Measurements from ENCODE around the gene C1QA. TPM values are rescaled to one million over a fixed set of nuclear protein-coding genes. Genes with fewer than 3 reads are reported as not detected.
A peak's percentile ranks its signal among the peaks of the same experiment; 100 is the strongest.

Gene C1QA
- total and polyA plus RNA-seq, 9 donors = 28.1 to 55.0 (median 35.2) TPM

DNA sequence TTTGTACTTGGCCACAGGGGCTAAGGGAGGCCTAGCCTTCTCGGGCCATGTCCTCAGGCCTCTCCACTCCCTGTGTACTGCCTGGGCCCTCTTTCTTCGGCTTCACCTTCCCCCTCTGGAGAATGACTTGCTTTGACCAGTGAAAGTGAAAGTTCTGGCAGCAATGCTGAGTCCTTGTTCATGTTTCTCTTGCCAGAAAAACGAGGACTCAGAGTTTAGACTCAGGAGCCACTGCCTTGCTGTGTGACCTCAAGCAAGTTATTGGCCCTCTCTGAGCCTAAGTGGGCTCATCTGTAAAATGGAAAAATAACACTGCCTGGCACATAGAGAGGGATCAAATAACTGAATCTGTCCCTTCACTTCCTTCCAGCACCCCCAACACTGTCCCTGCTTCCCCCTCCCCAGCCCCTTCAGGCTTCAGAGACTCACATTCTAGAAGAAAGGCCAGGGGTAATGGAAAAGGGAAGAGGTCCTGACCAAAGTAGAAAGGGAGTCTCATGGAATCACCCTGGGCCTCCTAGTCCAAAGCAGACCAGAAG is 1.5 kb downstream of the C1QA start:
- peaks cover 5% of the 10 kb centered on the region for H3K27me3 ChIP-seq (ENCODE audit: control insufficient read depth, insufficient read depth, low read length)

DNA sequence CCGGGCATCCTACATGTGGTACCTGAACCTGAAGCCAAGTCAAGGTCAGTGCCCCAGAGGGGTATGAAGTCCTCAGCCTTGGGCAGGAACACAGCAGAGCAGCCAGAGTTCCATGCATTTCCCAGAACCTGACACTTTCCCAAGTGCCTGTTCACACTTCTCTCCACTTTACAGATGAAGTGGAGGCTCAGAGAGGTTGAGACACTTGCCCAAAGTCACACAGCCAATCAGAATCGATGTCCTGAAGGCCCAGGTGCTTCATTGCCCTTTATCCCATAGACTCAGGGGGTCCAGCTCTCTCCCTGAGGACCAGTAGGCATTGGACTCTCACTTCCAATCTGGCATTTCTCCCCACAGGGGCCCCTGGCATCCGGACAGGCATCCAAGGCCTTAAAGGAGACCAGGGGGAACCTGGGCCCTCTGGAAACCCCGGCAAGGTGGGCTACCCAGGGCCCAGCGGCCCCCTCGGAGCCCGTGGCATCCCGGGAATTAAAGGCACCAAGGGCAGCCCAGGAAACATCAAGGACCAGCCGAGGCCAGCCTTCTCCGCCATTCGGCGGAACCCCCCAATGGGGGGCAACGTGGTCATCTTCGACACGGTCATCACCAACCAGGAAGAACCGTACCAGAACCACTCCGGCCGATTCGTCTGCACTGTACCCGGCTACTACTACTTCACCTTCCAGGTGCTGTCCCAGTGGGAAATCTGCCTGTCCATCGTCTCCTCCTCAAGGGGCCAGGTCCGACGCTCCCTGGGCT is 2.2 kb downstream of the C1QA start:
- peaks cover 4% of the 10 kb centered on the region for H3K9me3 ChIP-seq (replicated peaks; ENCODE audit: control insufficient read depth, low read depth, low read length)
- no peaks in the 10 kb centered on the region for H3K36me3 ChIP-seq (ENCODE audit: control insufficient read depth, insufficient read depth, low read length)
- H3K4me3 ChIP-seq (ENCODE audit: low read length) = no peak overlapping the region
- peaks cover 7% of the 10 kb centered on the region for H3K27me3 ChIP-seq (ENCODE audit: control insufficient read depth, insufficient read depth, low read length)
- H3K4me1 ChIP-seq (ENCODE audit: control insufficient read depth, insufficient read depth, low read length) = peaks cover 22% of the 10 kb centered on the region
- H3K27ac ChIP-seq (ENCODE audit: low read length) = no peak overlapping the region
- 70% methylated on average over 20 of the region's 23 CpGs for WGBS (ENCODE audit: insufficient coverage)
- no peak for DNase-seq

More for the DNA sequence above, 1.5 kb downstream of the C1QA start:
- 75% methylated on average over 2 of the region's 3 CpGs for WGBS (ENCODE audit: insufficient coverage)
- Histone ChIP-seq H3K4me3 (ENCODE audit: low read length) (no peak overlapping the region), H3K9me3 (replicated peaks; ENCODE audit: control insufficient read depth, low read depth, low read length) (peaks cover 4% of the 10 kb centered on the region), H3K36me3 (ENCODE audit: control insufficient read depth, insufficient read depth, low read length) (no peaks in the 10 kb centered on the region), H3K4me1 (ENCODE audit: control insufficient read depth, insufficient read depth, low read length) (peaks cover 22% of the 10 kb centered on the region), H3K27ac (ENCODE audit: low read length) (no peak overlapping the region)
- DNase-seq = no peak

DNA sequence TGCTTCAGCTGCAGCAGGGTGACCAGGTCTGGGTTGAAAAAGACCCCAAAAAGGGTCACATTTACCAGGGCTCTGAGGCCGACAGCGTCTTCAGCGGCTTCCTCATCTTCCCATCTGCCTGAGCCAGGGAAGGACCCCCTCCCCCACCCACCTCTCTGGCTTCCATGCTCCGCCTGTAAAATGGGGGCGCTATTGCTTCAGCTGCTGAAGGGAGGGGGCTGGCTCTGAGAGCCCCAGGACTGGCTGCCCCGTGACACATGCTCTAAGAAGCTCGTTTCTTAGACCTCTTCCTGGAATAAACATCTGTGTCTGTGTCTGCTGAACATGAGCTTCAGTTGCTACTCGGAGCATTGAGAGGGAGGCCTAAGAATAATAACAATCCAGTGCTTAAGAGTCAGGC is 2.9 kb downstream of the C1QA start:
- Histone ChIP-seq H3K27me3 (ENCODE audit: control insufficient read depth, insufficient read depth, low read length) (peaks cover 7% of the 10 kb centered on the region), H3K36me3 (ENCODE audit: control insufficient read depth, insufficient read depth, low read length) (no peaks in the 10 kb centered on the region), H3K4me1 (ENCODE audit: control insufficient read depth, insufficient read depth, low read length) (peaks cover 22% of the 10 kb centered on the region), H3K4me3 (ENCODE audit: low read length) (no peak overlapping the region), H3K27ac (ENCODE audit: low read length) (no peak overlapping the region), H3K9me3 (replicated peaks; ENCODE audit: control insufficient read depth, low read depth, low read length) (peaks cover 4% of the 10 kb centered on the region)
- peak; percentile 65 for DNase-seq
- 3% methylated on average over 3 of the region's 8 CpGs for WGBS (ENCODE audit: insufficient coverage)

DNA sequence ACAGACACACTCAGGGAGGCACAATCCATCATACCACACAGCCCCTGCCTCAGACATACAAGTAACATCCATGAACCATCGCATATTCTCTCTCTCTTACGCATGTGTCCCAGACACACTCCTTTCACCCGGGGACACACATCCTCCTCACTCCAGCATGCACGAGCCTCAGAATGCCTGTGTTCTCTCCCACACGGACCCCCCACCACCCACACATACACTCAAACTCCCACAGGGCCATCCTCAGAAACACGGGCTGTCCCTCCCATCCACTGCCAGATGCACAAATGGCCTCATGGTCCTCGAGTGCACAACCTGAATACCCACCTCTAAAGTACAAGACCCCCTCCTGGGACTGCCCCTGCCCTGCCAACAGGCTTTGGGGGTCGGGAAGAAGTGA is 4.8 kb downstream of the C1QA start:
- Histone ChIP-seq H3K4me1 (ENCODE audit: control insufficient read depth, insufficient read depth, low read length) (peaks cover 14% of the 10 kb centered on the region), H3K27ac (ENCODE audit: low read length) (no peak overlapping the region), H3K27me3 (ENCODE audit: control insufficient read depth, insufficient read depth, low read length) (peaks cover 7% of the 10 kb centered on the region), H3K9me3 (replicated peaks; ENCODE audit: control insufficient read depth, low read depth, low read length) (no peaks in the 10 kb centered on the region), H3K4me3 (ENCODE audit: low read length) (no peak overlapping the region), H3K36me3 (ENCODE audit: control insufficient read depth, insufficient read depth, low read length) (no peaks in the 10 kb centered on the region)
- WGBS (ENCODE audit: insufficient coverage) = 57% methylated on average over 5 of the region's 8 CpGs
- no peak for DNase-seq

DNA sequence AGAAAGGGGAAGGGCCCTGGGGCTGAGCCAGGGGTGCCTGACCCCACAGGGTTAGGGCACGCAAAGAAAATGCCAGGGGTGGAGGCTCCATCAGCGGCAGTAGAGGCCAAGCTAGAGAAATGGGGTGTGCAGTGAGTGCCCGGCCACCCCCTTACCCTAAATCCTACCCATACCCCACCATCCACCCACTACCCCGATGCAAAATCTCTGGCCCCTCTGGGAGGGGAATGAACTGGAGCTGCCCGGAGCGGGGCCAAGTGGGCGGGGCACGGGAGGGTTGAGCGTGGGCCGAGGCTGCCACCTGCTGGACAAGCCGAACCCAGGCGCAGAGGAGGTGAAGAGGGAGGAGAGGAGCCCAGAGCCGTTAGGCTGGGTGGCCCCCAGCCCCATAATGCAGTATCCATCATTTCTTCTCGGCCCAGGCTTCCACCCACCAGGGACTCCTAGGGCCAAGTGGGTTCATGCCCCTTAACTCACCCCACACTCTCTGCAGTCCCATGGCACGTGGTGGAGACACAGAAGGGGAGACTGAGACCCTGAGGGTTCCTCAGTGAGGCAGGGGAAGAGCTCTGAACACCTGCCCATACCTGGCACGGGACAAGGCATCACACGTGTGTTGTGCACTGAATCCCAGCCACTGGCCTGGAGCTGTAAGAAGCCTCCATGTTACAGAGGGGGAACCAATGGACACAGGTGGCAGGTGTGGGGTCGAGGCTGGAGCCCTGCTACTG is 5.6 kb downstream of the C1QA start:
- peak; percentile 82 for DNase-seq
- Histone ChIP-seq H3K27ac (ENCODE audit: low read length) (no peak overlapping the region), H3K4me3 (ENCODE audit: low read length) (no peak overlapping the region), H3K36me3 (ENCODE audit: control insufficient read depth, insufficient read depth, low read length) (no peaks in the 10 kb centered on the region), H3K9me3 (replicated peaks; ENCODE audit: control insufficient read depth, low read depth, low read length) (no peaks in the 10 kb centered on the region), H3K4me1 (ENCODE audit: control insufficient read depth, insufficient read depth, low read length) (peaks cover 9% of the 10 kb centered on the region), H3K27me3 (ENCODE audit: control insufficient read depth, insufficient read depth, low read length) (peaks cover 7% of the 10 kb centered on the region)
- 7% methylated on average over 9 of the region's 18 CpGs for WGBS (ENCODE audit: insufficient coverage)

DNA sequence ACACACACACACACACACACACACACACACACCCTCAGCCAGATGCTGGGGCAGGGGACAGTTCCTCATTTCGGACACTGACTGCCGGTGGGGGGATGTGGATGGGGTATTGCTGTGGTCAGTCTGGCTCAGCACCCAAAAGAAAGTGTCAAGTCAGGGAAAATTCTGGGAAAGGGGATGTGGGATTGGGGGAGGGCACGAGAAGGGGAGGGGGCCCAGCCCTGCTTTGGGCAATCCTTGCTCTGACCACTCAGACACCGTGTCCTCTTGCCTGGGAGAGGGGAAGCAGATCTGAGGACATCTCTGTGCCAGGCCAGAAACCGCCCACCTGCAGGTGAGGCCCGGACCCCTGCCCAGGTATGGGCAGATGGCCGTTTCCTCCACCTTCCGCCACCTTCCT is 7.0 kb downstream of the C1QA start, which contains the start of gene C1QC:
C1QC (plus strand) TSS at position 253 of the 400 bp plus-strand sequence. CDS start 391 bp downstream, outside the sequence.
- Histone ChIP-seq H3K4me3 (ENCODE audit: low read length) (peak within 1 kb of the TSS; percentile 15), H3K4me1 (ENCODE audit: control insufficient read depth, insufficient read depth, low read length) (peaks cover 9% of the 10 kb centered on the region), H3K27ac (ENCODE audit: low read length) (no peak within 1 kb of the TSS), H3K27me3 (ENCODE audit: control insufficient read depth, insufficient read depth, low read length) (peaks cover 7% of the 10 kb centered on the region), H3K9me3 (replicated peaks; ENCODE audit: control insufficient read depth, low read depth, low read length) (no peaks in the 10 kb centered on the region), H3K36me3 (ENCODE audit: control insufficient read depth, insufficient read depth, low read length) (no peaks in the 10 kb centered on the region)
- DNase-seq = peak; percentile 71
- 65% methylated on average over 6 of the region's 8 CpGs for WGBS (ENCODE audit: insufficient coverage)

DNA sequence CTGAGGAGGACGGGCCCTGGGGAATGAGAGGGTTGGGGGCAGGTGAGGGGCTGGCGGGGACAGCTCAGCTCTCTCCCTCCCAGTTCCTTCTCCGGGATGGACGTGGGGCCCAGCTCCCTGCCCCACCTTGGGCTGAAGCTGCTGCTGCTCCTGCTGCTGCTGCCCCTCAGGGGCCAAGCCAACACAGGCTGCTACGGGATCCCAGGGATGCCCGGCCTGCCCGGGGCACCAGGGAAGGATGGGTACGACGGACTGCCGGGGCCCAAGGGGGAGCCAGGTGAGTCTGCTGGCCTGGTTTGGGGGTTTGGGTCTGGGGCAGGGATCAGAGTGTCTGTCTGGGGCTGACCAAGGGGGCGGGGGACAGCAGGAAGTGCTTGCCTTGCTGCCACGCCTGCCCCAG is 7.5 kb downstream of the C1QA start:
- Histone ChIP-seq H3K27me3 (ENCODE audit: control insufficient read depth, insufficient read depth, low read length) (peaks cover 4% of the 10 kb centered on the region), H3K4me3 (ENCODE audit: low read length) (peak overlapping the region; percentile 15), H3K27ac (ENCODE audit: low read length) (no peak overlapping the region), H3K9me3 (replicated peaks; ENCODE audit: control insufficient read depth, low read depth, low read length) (no peaks in the 10 kb centered on the region), H3K4me1 (ENCODE audit: control insufficient read depth, insufficient read depth, low read length) (peaks cover 9% of the 10 kb centered on the region), H3K36me3 (ENCODE audit: control insufficient read depth, insufficient read depth, low read length) (no peaks in the 10 kb centered on the region)
- DNase-seq = no peak
- WGBS (ENCODE audit: insufficient coverage) = 65% methylated on average over 8 of the region's 12 CpGs

DNA sequence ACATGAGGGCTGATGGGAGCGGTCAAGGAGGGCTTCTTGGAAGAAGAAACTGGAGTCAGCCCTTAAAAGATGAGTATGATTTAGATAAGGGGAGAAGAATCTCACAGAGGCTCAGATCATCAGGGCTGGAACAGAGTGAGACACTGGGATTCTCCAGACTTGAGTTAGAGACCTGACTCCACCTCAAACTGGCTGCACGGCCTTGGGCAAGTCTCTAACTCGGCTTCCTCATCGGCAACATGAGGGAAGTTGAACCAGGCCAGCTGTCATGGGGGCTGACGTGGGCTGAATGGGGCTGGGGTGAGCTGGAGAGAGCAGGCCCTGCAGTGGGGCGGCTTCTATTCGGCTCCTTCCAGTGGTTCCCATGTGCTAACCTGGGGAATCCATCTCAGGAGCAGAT is 9.5 kb downstream of the C1QA start:
- no peak overlapping the region for H3K27ac ChIP-seq (ENCODE audit: low read length)
- peaks cover 4% of the 10 kb centered on the region for H3K27me3 ChIP-seq (ENCODE audit: control insufficient read depth, insufficient read depth, low read length)
- 58% methylated on average over 4 of the region's 7 CpGs for WGBS (ENCODE audit: insufficient coverage)
- DNase-seq = no peak
- H3K4me3 ChIP-seq (ENCODE audit: low read length) = no peak overlapping the region
- peaks cover 5% of the 10 kb centered on the region for H3K4me1 ChIP-seq (ENCODE audit: control insufficient read depth, insufficient read depth, low read length)
- H3K36me3 ChIP-seq (ENCODE audit: control insufficient read depth, insufficient read depth, low read length) = no peaks in the 10 kb centered on the region
- H3K9me3 ChIP-seq (replicated peaks; ENCODE audit: control insufficient read depth, low read depth, low read length) = no peaks in the 10 kb centered on the region

DNA sequence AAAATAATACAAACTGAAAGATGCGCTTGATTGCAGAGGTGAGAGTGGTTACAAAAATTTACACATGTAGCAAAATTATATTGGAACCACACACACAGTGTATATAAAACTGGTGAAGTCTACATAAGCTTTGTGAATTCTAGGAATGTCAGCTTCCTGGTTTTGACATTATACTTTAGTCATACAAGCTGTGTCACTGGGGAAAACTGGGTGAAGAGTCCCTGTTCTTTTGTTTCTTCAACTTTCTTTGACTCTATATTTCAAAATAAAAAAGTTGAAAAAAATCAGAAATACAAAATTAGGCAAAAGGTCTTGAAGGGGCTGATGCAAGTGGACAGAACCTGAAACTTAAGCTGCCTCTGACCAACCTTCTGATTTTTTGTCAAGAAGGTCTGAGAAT is 10.0 kb downstream of the C1QA start:
- Histone ChIP-seq H3K9me3 (replicated peaks; ENCODE audit: control insufficient read depth, low read depth, low read length) (no peaks in the 10 kb centered on the region), H3K4me1 (ENCODE audit: control insufficient read depth, insufficient read depth, low read length) (peaks cover 5% of the 10 kb centered on the region), H3K27ac (ENCODE audit: low read length) (no peak overlapping the region), H3K27me3 (ENCODE audit: control insufficient read depth, insufficient read depth, low read length) (peaks cover 4% of the 10 kb centered on the region), H3K4me3 (ENCODE audit: low read length) (no peak overlapping the region), H3K36me3 (ENCODE audit: control insufficient read depth, insufficient read depth, low read length) (no peaks in the 10 kb centered on the region)
- WGBS (ENCODE audit: insufficient coverage) = no CpG with 5 or more reads among the region's 1 CpG
- no peak for DNase-seq

DNA sequence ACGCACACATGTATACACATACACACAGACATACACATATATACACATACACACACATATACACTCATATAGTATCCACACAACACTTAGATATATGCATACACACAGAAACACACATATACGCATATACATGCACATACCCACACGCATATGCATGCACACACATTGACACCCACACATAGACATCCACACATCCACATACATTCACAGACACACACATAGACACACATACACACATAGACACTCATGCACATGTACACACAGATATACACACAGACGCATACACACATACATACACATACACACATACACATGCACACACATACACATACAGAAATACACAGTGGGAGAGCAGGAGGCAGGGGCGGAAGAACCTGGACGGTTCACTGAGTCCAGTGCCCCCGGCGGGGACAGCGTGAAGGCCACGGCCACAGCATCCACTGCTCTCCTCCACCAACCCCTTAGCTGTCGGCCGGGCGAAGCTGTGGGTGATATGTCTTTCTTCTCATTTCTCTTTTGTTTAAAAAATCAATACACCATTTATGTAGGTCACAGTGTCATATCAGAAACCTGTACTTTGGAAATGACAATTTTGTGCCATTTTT is 13.8 kb downstream of the C1QA start:
- Histone ChIP-seq H3K4me1 (ENCODE audit: control insufficient read depth, insufficient read depth, low read length) (no peaks in the 10 kb centered on the region), H3K36me3 (ENCODE audit: control insufficient read depth, insufficient read depth, low read length) (no peaks in the 10 kb centered on the region), H3K27me3 (ENCODE audit: control insufficient read depth, insufficient read depth, low read length) (no peaks in the 10 kb centered on the region), H3K9me3 (replicated peaks; ENCODE audit: control insufficient read depth, low read depth, low read length) (no peaks in the 10 kb centered on the region), H3K27ac (ENCODE audit: low read length) (no peak overlapping the region), H3K4me3 (ENCODE audit: low read length) (no peak overlapping the region)
- no peak for DNase-seq
- WGBS (ENCODE audit: insufficient coverage) = 86% methylated on average over 7 of the region's 13 CpGs

All from muscle of leg (tissue), 11 donors.